AG04450 (cell line): ENCODE measurements around the gene CDKN1A. TPM values are rescaled to one million over a fixed set of nuclear protein-coding genes. Genes with fewer than 3 reads are reported as not detected.

Experiments used
- CTCF ChIA-PET: fragments of 300-600, 350-600 bp; formaldehyde crosslinking; extraction: SDS; loops from one replicate; lab custom pipeline; 2022; ENCODE audit warnings: antibody characterized with exemption, inconsistent platforms; lab: Charles Lee
- POLR2A ChIA-PET: fragments of 350-600 bp; formaldehyde crosslinking; extraction: SDS; loops from one replicate; lab custom pipeline; 2021; ENCODE audit warnings: antibody characterized with exemption, inconsistent platforms; lab: Yijun Ruan, JAX
- DNase-seq: peaks from one replicate; pipeline ENCODE4 v3.0.0-alpha.2; 2011; ENCODE audit warnings: low read depth, low spot score
- H3K27ac ChIP-seq: one replicate; pipeline ENCODE4 v1.5.1; 2012; ENCODE audit warnings: low read depth, low read length, control low read depth
- H3K27me3 ChIP-seq: one replicate; pipeline ENCODE4 v1.6.0; 2012; ENCODE audit warnings: low read length; ENCODE audit not compliant: control insufficient read depth, insufficient read depth
- H3K4me3 ChIP-seq: 2 replicates; pipeline ENCODE4 v1.5.1; 2011; ENCODE audit warnings: mild to moderate bottlenecking, low read depth, low read length, control low read depth
- H3K9me3 ChIP-seq: 2 replicates; pipeline ENCODE4 v1.5.1; 2012; ENCODE audit warnings: low read length; ENCODE audit not compliant: control insufficient read depth, insufficient read depth
- CTCF ChIP-seq: IDR thresholded peaks from 2 replicates; pipeline ENCODE4 v1.5.1; 2011; ENCODE audit warnings: low read depth, low read length, control low read depth, inconsistent platforms
- polyA plus RNA-seq: library from polyadenylated mRNA; depleted of rRNA; stranded (reverse); fragments of >200 nt; gene quantifications from 2 replicates; pipeline ENCODE4 v1.2.3, GENCODE V29; 2011

The CDKN1A gene
- polyA plus RNA-seq, 1 experiment: 722 TPM

- ChIA-PET POLR2A (interaction anchor here (1.1 kb wide), 1 partner anchor 12 kb away, joined by 4 read pairs; no protein-coding TSS in a partner anchor), CTCF (interaction anchor here (2.2 kb wide), 1 partner anchor 9 kb away, joined by 7 read pairs; no protein-coding TSS in a partner anchor)
- H3K27me3 ChIP-seq: no peaks in the 10 kb centered on the region
- no peak for DNase-seq
- no peak overlapping the region for H3K27ac ChIP-seq
- no peak overlapping the region for H3K4me3 ChIP-seq
- no peak for TF ChIP-seq CTCF
- no peaks in the 10 kb centered on the region; the same call in 1 of the 2 replicates for H3K9me3 ChIP-seq
Measured at GRCh38 chr6:36671687-36672375, 6.7 kb upstream of the CDKN1A start.

- CTCF ChIA-PET: no interaction called here
- POLR2A ChIA-PET: interaction anchor here (0.5 to 0.9 kb wide), 4 partner anchors 8 to 59 kb away, joined by 3 to 6 read pairs (median 4); no protein-coding TSS in a partner anchor
- peaks cover 3% of the 10 kb centered on the region; the same call in 1 of the 2 replicates for H3K9me3 ChIP-seq
- no peak for TF ChIP-seq CTCF
- no peak overlapping the region for H3K27ac ChIP-seq
- no peak overlapping the region for H3K4me3 ChIP-seq
- no peak for DNase-seq
- no peaks in the 10 kb centered on the region for H3K27me3 ChIP-seq
Measured at GRCh38 chr6:36673882-36674281, 4.6 kb upstream of the CDKN1A start.

- CTCF ChIA-PET: no interaction called here
- Histone ChIP-seq H3K27me3 (no peaks in the 10 kb centered on the region), H3K27ac (no peak overlapping the region), H3K9me3 (peaks cover 14% of the 10 kb centered on the region; the same call in 1 of the 2 replicates), H3K4me3 (no peak overlapping the region)
- DNase-seq: no peak
- no peak for TF ChIP-seq CTCF
- POLR2A ChIA-PET: no interaction called here
Measured at GRCh38 chr6:36674942-36675341, 3.6 kb upstream of the CDKN1A start.

DNA sequence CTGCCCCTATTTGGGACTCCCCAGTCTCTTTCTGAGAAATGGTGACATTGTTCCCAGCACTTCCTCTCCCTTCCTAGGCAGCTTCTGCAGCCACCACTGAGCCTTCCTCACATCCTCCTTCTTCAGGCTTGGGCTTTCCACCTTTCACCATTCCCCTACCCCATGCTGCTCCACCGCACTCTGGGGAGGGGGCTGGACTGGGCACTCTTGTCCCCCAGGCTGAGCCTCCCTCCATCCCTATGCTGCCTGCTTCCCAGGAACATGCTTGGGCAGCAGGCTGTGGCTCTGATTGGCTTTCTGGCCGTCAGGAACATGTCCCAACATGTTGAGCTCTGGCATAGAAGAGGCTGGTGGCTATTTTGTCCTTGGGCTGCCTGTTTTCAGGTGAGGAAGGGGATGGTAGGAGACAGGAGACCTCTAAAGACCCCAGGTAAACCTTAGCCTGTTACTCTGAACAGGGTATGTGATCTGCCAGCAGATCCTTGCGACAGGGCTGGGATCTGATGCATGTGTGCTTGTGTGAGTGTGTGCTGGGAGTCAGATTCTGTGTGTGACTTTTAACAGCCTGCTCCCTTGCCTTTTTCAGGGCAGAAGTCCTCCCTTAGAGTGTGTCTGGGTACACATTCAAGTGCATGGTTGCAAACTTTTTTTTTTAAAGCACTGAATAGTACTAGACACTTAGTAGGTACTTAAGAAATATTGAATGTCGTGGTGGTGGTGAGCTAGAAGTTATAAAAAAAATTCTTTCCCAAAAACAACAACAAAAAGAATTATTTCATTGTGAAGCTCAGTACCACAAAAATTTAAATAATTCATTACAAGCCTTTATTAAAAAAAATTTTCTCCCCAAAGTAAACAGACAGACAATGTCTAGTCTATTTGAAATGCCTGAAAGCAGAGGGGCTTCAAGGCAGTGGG lies 2.1 kb upstream of the CDKN1A start:
- POLR2A ChIA-PET: interaction anchor here (1.0 to 3.9 kb wide), 5 partner anchors 8 to 51 kb away, joined by 3 to 95 read pairs (median 4); no protein-coding TSS in a partner anchor
- Histone ChIP-seq H3K27ac (peak overlapping the region; percentile 96), H3K9me3 (peaks cover 14% of the 10 kb centered on the region; the same call in 1 of the 2 replicates), H3K4me3 (peak overlapping the region; percentile 41), H3K27me3 (no peaks in the 10 kb centered on the region)
- DNase-seq: no peak
- CTCF ChIA-PET: interaction anchor here (0.6 to 1.1 kb wide), 2 partner anchors 61 to 83 kb away, joined by 3 to 4 read pairs; no protein-coding TSS in a partner anchor
- no peak for TF ChIP-seq CTCF
